H9 (cell line): ENCODE results near the gene ACOXL. TPM values are rescaled to one million over a fixed set of nuclear protein-coding genes. Genes with fewer than 3 reads are reported as not detected.

Experiments
- DNase-seq: peaks from one replicate; pipeline ENCODE4 v3.0.0-alpha.2; 2017
- H2AFZ ChIP-seq: one replicate; pipeline ENCODE4 v1.6.1; 2013; ENCODE audit warnings: mild to moderate bottlenecking, low read length, control low read depth, moderate library complexity
- H2AK5ac ChIP-seq: 2 replicates; pipeline ENCODE4 v1.6.1; 2013; ENCODE audit warnings: low read length, control low read depth, mixed read lengths; ENCODE audit not compliant: insufficient read length
- H2BK120ac ChIP-seq: one replicate; pipeline ENCODE4 v1.6.1; 2013; ENCODE audit warnings: low read depth, mild to moderate bottlenecking, low read length, control low read depth, inconsistent platforms; ENCODE audit not compliant: poor library complexity, severe bottlenecking
- H2BK12ac ChIP-seq: 2 replicates; pipeline ENCODE4 v1.6.1; 2013; ENCODE audit warnings: low read length, control low read depth, mixed read lengths, low read depth; ENCODE audit not compliant: insufficient read length
- H2BK15ac ChIP-seq: 2 replicates; pipeline ENCODE4 v1.6.1; 2013; ENCODE audit warnings: low read depth, low read length, control low read depth
- H2BK20ac ChIP-seq: one replicate; pipeline ENCODE4 v1.6.1; 2013; ENCODE audit warnings: low read depth, mild to moderate bottlenecking, low read length, control low read depth, inconsistent platforms; ENCODE audit not compliant: poor library complexity, severe bottlenecking
- H2BK5ac ChIP-seq: 2 replicates; pipeline ENCODE4 v1.6.1; 2013; ENCODE audit warnings: low read length, control low read depth, mixed read lengths; ENCODE audit not compliant: insufficient read length
- H3K14ac ChIP-seq: 2 replicates; pipeline ENCODE4 v1.6.1; 2013; ENCODE audit warnings: low read length, control low read depth; ENCODE audit not compliant: insufficient read depth
- H3K18ac ChIP-seq: 2 replicates; pipeline ENCODE4 v1.6.1; 2013; ENCODE audit warnings: low read depth, mild to moderate bottlenecking, mixed read lengths, low read length, control low read depth; ENCODE audit not compliant: insufficient read length
- H3K23ac ChIP-seq: 2 replicates; pipeline ENCODE4 v1.6.1; 2013; ENCODE audit warnings: low read length, control low read depth, mixed read lengths, low read depth; ENCODE audit not compliant: insufficient read length
- H3K23me2 ChIP-seq: 2 replicates; pipeline ENCODE4 v1.6.1; 2013; ENCODE audit warnings: low read depth, mild to moderate bottlenecking, mixed read lengths, low read length, control low read depth; ENCODE audit not compliant: insufficient read length, poor library complexity, severe bottlenecking
- H3K27ac ChIP-seq: 2 replicates; pipeline ENCODE4 v1.5.1; 2013; ENCODE audit warnings: low read length, control low read depth, mixed read lengths, low read depth; ENCODE audit not compliant: insufficient read length
- H3K27me3 ChIP-seq: 2 replicates; pipeline ENCODE4 v1.6.1; 2013; ENCODE audit warnings: low read length, control low read depth, inconsistent platforms; ENCODE audit not compliant: insufficient read depth
- H3K4ac ChIP-seq: 2 replicates; pipeline ENCODE4 v1.6.1; 2013; ENCODE audit warnings: low read depth, mild to moderate bottlenecking, control low read depth, inconsistent platforms, low read length, moderate library complexity
- H3K4me1 ChIP-seq: 2 replicates; pipeline ENCODE4 v1.6.1; 2013; ENCODE audit warnings: low read length, control low read depth, inconsistent platforms; ENCODE audit not compliant: insufficient read depth
- H3K4me2 ChIP-seq: 2 replicates; pipeline ENCODE4 v1.6.1; 2013; ENCODE audit warnings: low read length, control low read depth, mixed read lengths; ENCODE audit not compliant: insufficient read length, insufficient read depth
- H3K56ac ChIP-seq: 2 replicates; pipeline ENCODE4 v1.6.1; 2013; ENCODE audit warnings: low read depth, mild to moderate bottlenecking, mixed read lengths, low read length, control low read depth; ENCODE audit not compliant: insufficient read length
- H3K79me1 ChIP-seq: 2 replicates; pipeline ENCODE4 v1.6.1; 2013; ENCODE audit warnings: low read depth, mild to moderate bottlenecking, moderate library complexity, low read length, control low read depth, inconsistent platforms; ENCODE audit not compliant: insufficient read depth, poor library complexity, severe bottlenecking
- H3K79me2 ChIP-seq: 2 replicates; pipeline ENCODE4 v1.6.1; 2013; ENCODE audit warnings: low read length, control low read depth, inconsistent platforms; ENCODE audit not compliant: insufficient read depth
- H3K9ac ChIP-seq: 2 replicates; pipeline ENCODE4 v1.6.1; 2013; ENCODE audit warnings: low read length, control low read depth, mixed read lengths; ENCODE audit not compliant: insufficient read length; ENCODE audit errors: extremely low read depth
- H3K9me3 ChIP-seq: one replicate; pipeline ENCODE4 v1.6.1; 2013; ENCODE audit warnings: low read depth, low read length, inconsistent platforms; ENCODE audit not compliant: control insufficient read depth
- H3T11ph ChIP-seq: one replicate; pipeline ENCODE4 v1.6.1; 2013; ENCODE audit warnings: mild to moderate bottlenecking, low read length, control low read depth, inconsistent platforms
- H4K20me1 ChIP-seq: one replicate; pipeline ENCODE4 v1.6.1; 2013; ENCODE audit not compliant: control insufficient read depth, insufficient read length, insufficient read depth
- H4K5ac ChIP-seq: 2 replicates; pipeline ENCODE4 v1.6.1; 2013; ENCODE audit warnings: low read depth, mild to moderate bottlenecking, mixed read lengths, low read length, control low read depth; ENCODE audit not compliant: insufficient read length
- H4K8ac ChIP-seq: replicated peaks from 2 replicates; pipeline ENCODE4 v1.6.1; 2013; ENCODE audit warnings: low read length, control low read depth, mixed read lengths, low read depth; ENCODE audit not compliant: insufficient read length
- H4K91ac ChIP-seq: 2 replicates; pipeline ENCODE4 v1.6.1; 2013; ENCODE audit warnings: low read depth, mild to moderate bottlenecking, moderate library complexity, mixed read lengths, low read length, control low read depth; ENCODE audit not compliant: insufficient read length
- H3K27ac Mint-ChIP-seq, 3 experiments: 2 replicates in 2 of 3; 3 replicates in 1 of 3; pipeline ENCODE4 v1.8.0; 2020 to 2021; ENCODE audit warnings: mixed read lengths in 3 of 3, mild to moderate bottlenecking in 1 of 3, moderate library complexity in 1 of 3
- H3K27me3 Mint-ChIP-seq: 2 replicates; pipeline ENCODE4 v1.8.0; 2021; ENCODE audit warnings: low read depth, mild to moderate bottlenecking, moderate library complexity, mixed read lengths
- H3K36me3 Mint-ChIP-seq, 3 experiments: 2 replicates in 2 of 3; 3 replicates in 1 of 3; pipeline ENCODE4 v1.8.0; 2020 to 2021; ENCODE audit warnings: low read depth in 3 of 3, mixed read lengths in 3 of 3; ENCODE audit not compliant: insufficient read depth in 1 of 3
- H3K4me1 Mint-ChIP-seq, 2 experiments: 2 replicates each; pipeline ENCODE4 v1.8.0; 2020; ENCODE audit warnings: mixed read lengths in 2 of 2
- H3K4me3 Mint-ChIP-seq, 2 experiments: 2 replicates in 1 of 2; 3 replicates in 1 of 2; pipeline ENCODE4 v1.8.0; 2020 to 2021; ENCODE audit warnings: mild to moderate bottlenecking in 2 of 2, mixed read lengths in 2 of 2, moderate library complexity in 1 of 2
- H3K9me3 Mint-ChIP-seq, 2 experiments: 2 replicates in 1 of 2; 3 replicates in 1 of 2; pipeline ENCODE4 v1.8.0; 2020; ENCODE audit warnings: mild to moderate bottlenecking in 2 of 2, mixed read lengths in 2 of 2, moderate library complexity in 1 of 2
- WGBS: extraction: QIAGEN DNeasy Blood & Tissue Kit; methylation state at CpG from one replicate; pipeline ENCODE4 v1.1.7; 2013; ENCODE audit warnings: missing lambda C conversion rate, low lambda C conversion rate, mixed read lengths; ENCODE audit not compliant: insufficient read length; ENCODE audit errors: extremely low coverage; 5-methylcytosine and 5-hydroxymethylcytosine counted together
- total RNA-seq: library from RNA; stranded (reverse); gene quantifications from 2 replicates; pipeline ENCODE4 v1.2.1, GENCODE V29; 2021
- TF ChIP-seq, protein P1 (sequence below): fragments of 200-600 bp; sonication (generic); conservative IDR thresholded peaks from 3 replicates; pipeline ENCODE4 v1.8.0; 2021; ENCODE audit warnings: antibody characterized with exemption, mild to moderate bottlenecking

Gene ACOXL
- total RNA-seq, 1 experiment from 2014 or later = 37.6 TPM

DNA sequence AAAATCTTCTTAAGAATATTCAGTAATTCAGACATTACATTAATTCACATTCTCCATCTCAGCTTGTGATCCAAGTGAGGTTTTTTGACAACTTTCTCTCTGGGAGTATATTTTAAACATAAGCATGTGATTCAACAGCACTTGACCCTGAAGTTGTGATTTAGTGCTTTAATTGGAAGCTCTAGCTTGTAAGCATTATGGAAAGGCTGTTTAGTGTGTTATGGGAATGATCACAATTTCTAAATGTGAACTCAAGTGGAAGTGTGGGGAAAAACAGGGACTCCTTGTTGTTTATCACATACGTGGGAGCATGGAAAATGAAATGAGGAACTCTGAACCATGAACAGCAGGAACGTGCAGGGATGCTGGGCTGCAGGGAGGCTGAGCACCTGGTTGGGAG is 239.4 kb downstream of the ACOXL start:
- H3T11ph ChIP-seq = no peak overlapping the region
- H4K5ac ChIP-seq = no peak overlapping the region
- H3K79me2 ChIP-seq = no peaks in the 10 kb centered on the region
- H3K27ac ChIP-seq = no peak overlapping the region
- H3K4me3 Mint-ChIP-seq = no peak overlapping the region
- H3K27me3 Mint-ChIP-seq = no peaks in the 10 kb centered on the region
- H3K4me1 ChIP-seq = no peaks in the 10 kb centered on the region; the same call in 1 of the 2 replicates
- H3K9me3 Mint-ChIP-seq = peaks cover 13 to 14% of the 10 kb centered on the region in 2 experiments
- H2BK120ac ChIP-seq = no peak overlapping the region
- no peak overlapping the region for H2AFZ ChIP-seq
- H4K8ac ChIP-seq = no peak overlapping the region
- no peak overlapping the region for H3K4me2 ChIP-seq
- H3K23me2 ChIP-seq = no peaks in the 10 kb centered on the region
- H4K91ac ChIP-seq = no peak overlapping the region
- no peak overlapping the region for H3K56ac ChIP-seq
- no peaks in the 10 kb centered on the region for H3K27me3 ChIP-seq
- peaks cover 5 to 30% (median 14%) of the 10 kb centered on the region in 3 experiments; a peak in 6 of 7 replicates for H3K36me3 Mint-ChIP-seq
- H4K20me1 ChIP-seq = no peaks in the 10 kb centered on the region
- H3K4ac ChIP-seq = no peak overlapping the region
- H3K14ac ChIP-seq = no peak overlapping the region
- no peak for DNase-seq
- no peaks in the 10 kb centered on the region for H3K79me1 ChIP-seq
- no peak overlapping the region for H2BK5ac ChIP-seq
- H2AK5ac ChIP-seq = no peak overlapping the region
- no peak overlapping the region for H3K23ac ChIP-seq
- no peaks in the 10 kb centered on the region for H3K9me3 ChIP-seq
- no peak overlapping the region for H2BK20ac ChIP-seq
- no peak overlapping the region for H3K9ac ChIP-seq
- H3K18ac ChIP-seq = no peak overlapping the region
- H2BK12ac ChIP-seq = no peak overlapping the region
- H3K27ac Mint-ChIP-seq = no peak overlapping the region
- 0 out of 4 replicates have a peak, but pooled peaks cover 0 to 4% of the 10 kb centered on the region in 2 experiments for H3K4me1 Mint-ChIP-seq
- WGBS = no CpG with 5 or more reads among the region's 2 CpGs
- no peak overlapping the region for H2BK15ac ChIP-seq
- TF ChIP-seq, protein P1, sequence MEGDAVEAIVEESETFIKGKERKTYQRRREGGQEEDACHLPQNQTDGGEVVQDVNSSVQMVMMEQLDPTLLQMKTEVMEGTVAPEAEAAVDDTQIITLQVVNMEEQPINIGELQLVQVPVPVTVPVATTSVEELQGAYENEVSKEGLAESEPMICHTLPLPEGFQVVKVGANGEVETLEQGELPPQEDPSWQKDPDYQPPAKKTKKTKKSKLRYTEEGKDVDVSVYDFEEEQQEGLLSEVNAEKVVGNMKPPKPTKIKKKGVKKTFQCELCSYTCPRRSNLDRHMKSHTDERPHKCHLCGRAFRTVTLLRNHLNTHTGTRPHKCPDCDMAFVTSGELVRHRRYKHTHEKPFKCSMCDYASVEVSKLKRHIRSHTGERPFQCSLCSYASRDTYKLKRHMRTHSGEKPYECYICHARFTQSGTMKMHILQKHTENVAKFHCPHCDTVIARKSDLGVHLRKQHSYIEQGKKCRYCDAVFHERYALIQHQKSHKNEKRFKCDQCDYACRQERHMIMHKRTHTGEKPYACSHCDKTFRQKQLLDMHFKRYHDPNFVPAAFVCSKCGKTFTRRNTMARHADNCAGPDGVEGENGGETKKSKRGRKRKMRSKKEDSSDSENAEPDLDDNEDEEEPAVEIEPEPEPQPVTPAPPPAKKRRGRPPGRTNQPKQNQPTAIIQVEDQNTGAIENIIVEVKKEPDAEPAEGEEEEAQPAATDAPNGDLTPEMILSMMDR = no peak
